OCI-LY1 (cell line): ENCODE measurements around the gene ART1.

Experiments
- H2AFZ ChIP-seq: fragments of 200-600 bp; sonication (generic), shearing (Covaris generic); 2 replicates; pipeline ENCODE4 v1.6.0; 2014; ENCODE audit warnings: antibody characterized with exemption, mild to moderate bottlenecking, low read length
- H3F3A ChIP-seq: fragments of 200-600 bp; sonication (generic), shearing (Covaris generic); 2 replicates; pipeline ENCODE4 v1.6.0; 2014; ENCODE audit warnings: mild to moderate bottlenecking, antibody characterized with exemption, low read length, moderate library complexity; ENCODE audit not compliant: insufficient read depth
- H3K27ac ChIP-seq: fragments of 200-600 bp; sonication (generic); 2 replicates; pipeline ENCODE4 v1.5.1; 2014; ENCODE audit warnings: low read length, mixed run types, mild to moderate bottlenecking, low read depth; ENCODE audit not compliant: poor library complexity, severe bottlenecking
- H3K27me3 ChIP-seq: fragments of 200-600 bp; sonication (generic); 2 replicates; pipeline ENCODE4 v1.6.0; 2014; ENCODE audit warnings: antibody characterized with exemption, mild to moderate bottlenecking, low read length, moderate library complexity; ENCODE audit not compliant: insufficient read depth
- H3K36me3 ChIP-seq: fragments of 200-600 bp; sonication (generic); 2 replicates; pipeline ENCODE4 v1.6.1; 2014; ENCODE audit warnings: mild to moderate bottlenecking, antibody characterized with exemption, low read length, moderate library complexity, mixed read lengths; ENCODE audit not compliant: insufficient read depth
- H3K4me1 ChIP-seq: fragments of 200-600 bp; sonication (generic); 2 replicates; pipeline ENCODE4 v1.5.1; 2014; ENCODE audit warnings: mild to moderate bottlenecking, low read length, moderate library complexity; ENCODE audit not compliant: insufficient read depth, severe bottlenecking
- H3K4me2 ChIP-seq: fragments of 200-600 bp; sonication (generic), shearing (Covaris generic); 2 replicates; pipeline ENCODE4 v1.6.1; 2014; ENCODE audit warnings: low read length
- H3K4me3 ChIP-seq: fragments of 200-600 bp; sonication (generic); 2 replicates; pipeline ENCODE4 v1.5.1; 2014; ENCODE audit warnings: low read length, low read depth, mild to moderate bottlenecking, mixed read lengths; ENCODE audit not compliant: poor library complexity, severe bottlenecking
- H3K79me2 ChIP-seq: fragments of 200-600 bp; shearing (Covaris generic); 2 replicates; pipeline ENCODE4 v1.6.1; 2016; ENCODE audit warnings: mixed run types, low read length, mixed read lengths; ENCODE audit not compliant: insufficient read depth
- H3K9ac ChIP-seq: fragments of 200-600 bp; sonication (generic), shearing (Covaris generic); 2 replicates; pipeline ENCODE4 v1.6.1; 2014; ENCODE audit warnings: mild to moderate bottlenecking, low read length, mixed read lengths
- H3K9me2 ChIP-seq: fragments of 200-600 bp; sonication (generic), shearing (Covaris generic); 2 replicates; pipeline ENCODE4 v1.6.1; 2014; ENCODE audit warnings: low read depth, mild to moderate bottlenecking, low read length, mixed read lengths
- H3K9me3 ChIP-seq: fragments of 200-600 bp; shearing (Covaris generic); 2 replicates; pipeline ENCODE4 v1.6.1; 2014; ENCODE audit warnings: low read length, mixed read lengths
- H4K20me1 ChIP-seq: fragments of 200-600 bp; sonication (generic), shearing (Covaris generic); 2 replicates; pipeline ENCODE4 v1.6.0; 2016; ENCODE audit warnings: mild to moderate bottlenecking, low read length; ENCODE audit not compliant: insufficient read depth
- CTCF ChIP-seq: fragments of 200-600 bp; sonication (generic), shearing (Covaris generic); IDR thresholded peaks from 2 replicates; pipeline ENCODE4 v1.5.1; 2017; ENCODE audit warnings: mild to moderate bottlenecking, antibody characterized with exemption, low read length, moderate library complexity, mixed read lengths
- EZH2 ChIP-seq: fragments of 200-600 bp; sonication (generic), shearing (Covaris generic); IDR thresholded peaks from 2 replicates; pipeline ENCODE4 v1.8.0; 2017; ENCODE audit warnings: borderline replicate concordance, mixed run types, mild to moderate bottlenecking, antibody characterized with exemption, low read length, moderate library complexity, mixed read lengths

Gene ART1

GRCh38 chr11:3669742-3670183 lies 24.8 kb downstream of the ART1 start:
- H3K27ac ChIP-seq, result no peak overlapping the region
- H3K27me3 ChIP-seq, result no peaks in the 10 kb centered on the region
- no peaks in the 10 kb centered on the region for H3K4me1 ChIP-seq
- TF ChIP-seq EZH2 (no peak), CTCF (no peak)
- no peak overlapping the region for H3K4me3 ChIP-seq
- no peaks in the 10 kb centered on the region for H4K20me1 ChIP-seq
- H3K79me2 ChIP-seq, result no peaks in the 10 kb centered on the region
- H3K9me2 ChIP-seq, result no peaks in the 10 kb centered on the region
- H3K9ac ChIP-seq, result no peak overlapping the region
- no peaks in the 10 kb centered on the region for H3F3A ChIP-seq
- peaks cover 66% of the 10 kb centered on the region for H3K36me3 ChIP-seq
- H3K9me3 ChIP-seq, result no peaks in the 10 kb centered on the region
- no peak overlapping the region for H3K4me2 ChIP-seq
- no peak overlapping the region for H2AFZ ChIP-seq

GRCh38 chr11:3671334-3672254 lies 26.7 kb downstream of the ART1 start, which contains the start of gene CHRNA10:
CHRNA10 (minus strand) TSS chr11:3671384; CDS start chr11:3671312, 72 bp downstream.
- H3K36me3 ChIP-seq, result peaks cover 68% of the 10 kb centered on the region

GRCh38 chr11:3674189-3674588 lies 29.3 kb downstream of the ART1 start:
- Histone ChIP-seq H2AFZ (no peak overlapping the region), H3K9me3 (no peaks in the 10 kb centered on the region), H3F3A (no peaks in the 10 kb centered on the region), H3K9me2 (no peaks in the 10 kb centered on the region), H3K36me3 (peaks cover 81% of the 10 kb centered on the region), H3K9ac (no peak overlapping the region), H4K20me1 (no peaks in the 10 kb centered on the region), H3K79me2 (no peaks in the 10 kb centered on the region), H3K4me3 (no peak overlapping the region), H3K27me3 (no peaks in the 10 kb centered on the region), H3K4me2 (no peak overlapping the region), H3K27ac (no peak overlapping the region), H3K4me1 (no peaks in the 10 kb centered on the region)
- TF ChIP-seq CTCF (no peak), EZH2 (no peak)

More at GRCh38 chr11:3671334-3672254, 26.7 kb downstream of the ART1 start, which contains the start of gene CHRNA10:
- Histone ChIP-seq H3K4me3 (no peak within 1 kb of the TSS), H2AFZ (no peak within 1 kb of the TSS), H3K27me3 (no peaks in the 10 kb centered on the region), H3K4me1 (no peaks in the 10 kb centered on the region), H3K4me2 (no peak within 1 kb of the TSS), H3K9me3 (no peaks in the 10 kb centered on the region), H4K20me1 (no peaks in the 10 kb centered on the region), H3K79me2 (no peaks in the 10 kb centered on the region), H3K27ac (no peak within 1 kb of the TSS), H3F3A (no peaks in the 10 kb centered on the region), H3K9ac (no peak within 1 kb of the TSS), H3K9me2 (no peaks in the 10 kb centered on the region)
- TF ChIP-seq EZH2, result no peak
- no peak for TF ChIP-seq CTCF
